ENCODE data around the gene PABPN1.

DNA sequence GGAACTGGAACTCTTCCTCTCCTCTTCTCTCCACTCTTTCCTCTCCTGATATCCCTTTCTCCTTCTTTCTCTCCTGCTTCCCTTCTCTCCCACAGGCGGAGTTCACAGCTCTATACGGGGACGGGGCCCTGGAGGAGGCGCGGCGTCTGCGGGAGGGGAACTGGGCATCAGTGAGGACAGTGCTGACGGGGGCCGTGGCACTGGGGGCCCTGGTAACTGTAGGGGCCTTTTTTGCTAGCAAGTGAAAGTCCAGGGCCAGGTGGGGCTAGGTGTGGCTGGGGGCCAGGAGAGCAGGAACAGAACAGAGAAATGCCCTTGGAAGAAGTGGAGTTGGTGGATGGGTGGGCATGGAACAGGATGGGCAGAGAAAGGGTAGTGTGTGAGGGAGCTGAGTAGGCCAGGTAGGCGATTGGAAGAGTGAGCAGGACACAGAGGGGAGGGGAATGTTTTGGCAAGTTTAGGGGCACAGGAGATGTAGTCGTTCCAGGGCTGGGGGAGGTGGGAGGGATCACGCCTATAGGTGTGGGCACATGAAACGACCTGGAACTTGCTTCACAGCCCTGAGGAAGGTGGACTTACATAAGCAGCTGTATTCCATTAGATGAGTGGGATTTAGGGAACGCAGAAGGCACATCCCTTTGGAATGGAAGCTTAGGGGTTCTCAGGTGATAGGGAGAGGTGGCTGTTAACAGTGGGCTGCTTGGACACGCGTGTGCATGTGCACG lies 12.4 kb upstream of the PABPN1 start:
- TF ChIP-seq, protein P1, sequence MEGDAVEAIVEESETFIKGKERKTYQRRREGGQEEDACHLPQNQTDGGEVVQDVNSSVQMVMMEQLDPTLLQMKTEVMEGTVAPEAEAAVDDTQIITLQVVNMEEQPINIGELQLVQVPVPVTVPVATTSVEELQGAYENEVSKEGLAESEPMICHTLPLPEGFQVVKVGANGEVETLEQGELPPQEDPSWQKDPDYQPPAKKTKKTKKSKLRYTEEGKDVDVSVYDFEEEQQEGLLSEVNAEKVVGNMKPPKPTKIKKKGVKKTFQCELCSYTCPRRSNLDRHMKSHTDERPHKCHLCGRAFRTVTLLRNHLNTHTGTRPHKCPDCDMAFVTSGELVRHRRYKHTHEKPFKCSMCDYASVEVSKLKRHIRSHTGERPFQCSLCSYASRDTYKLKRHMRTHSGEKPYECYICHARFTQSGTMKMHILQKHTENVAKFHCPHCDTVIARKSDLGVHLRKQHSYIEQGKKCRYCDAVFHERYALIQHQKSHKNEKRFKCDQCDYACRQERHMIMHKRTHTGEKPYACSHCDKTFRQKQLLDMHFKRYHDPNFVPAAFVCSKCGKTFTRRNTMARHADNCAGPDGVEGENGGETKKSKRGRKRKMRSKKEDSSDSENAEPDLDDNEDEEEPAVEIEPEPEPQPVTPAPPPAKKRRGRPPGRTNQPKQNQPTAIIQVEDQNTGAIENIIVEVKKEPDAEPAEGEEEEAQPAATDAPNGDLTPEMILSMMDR (IDR thresholded peaks at IDR 0.05): no peak
- TF ChIP-seq POLR2A (IDR thresholded peaks at IDR 0.05) (no peak), POLR2AphosphoS5 (IDR thresholded peaks at IDR 0.05) (no peak)

All from breast epithelium (tissue), 3 donors.